ENCODE measurements around the gene S100P.

The S100P gene

DNA sequence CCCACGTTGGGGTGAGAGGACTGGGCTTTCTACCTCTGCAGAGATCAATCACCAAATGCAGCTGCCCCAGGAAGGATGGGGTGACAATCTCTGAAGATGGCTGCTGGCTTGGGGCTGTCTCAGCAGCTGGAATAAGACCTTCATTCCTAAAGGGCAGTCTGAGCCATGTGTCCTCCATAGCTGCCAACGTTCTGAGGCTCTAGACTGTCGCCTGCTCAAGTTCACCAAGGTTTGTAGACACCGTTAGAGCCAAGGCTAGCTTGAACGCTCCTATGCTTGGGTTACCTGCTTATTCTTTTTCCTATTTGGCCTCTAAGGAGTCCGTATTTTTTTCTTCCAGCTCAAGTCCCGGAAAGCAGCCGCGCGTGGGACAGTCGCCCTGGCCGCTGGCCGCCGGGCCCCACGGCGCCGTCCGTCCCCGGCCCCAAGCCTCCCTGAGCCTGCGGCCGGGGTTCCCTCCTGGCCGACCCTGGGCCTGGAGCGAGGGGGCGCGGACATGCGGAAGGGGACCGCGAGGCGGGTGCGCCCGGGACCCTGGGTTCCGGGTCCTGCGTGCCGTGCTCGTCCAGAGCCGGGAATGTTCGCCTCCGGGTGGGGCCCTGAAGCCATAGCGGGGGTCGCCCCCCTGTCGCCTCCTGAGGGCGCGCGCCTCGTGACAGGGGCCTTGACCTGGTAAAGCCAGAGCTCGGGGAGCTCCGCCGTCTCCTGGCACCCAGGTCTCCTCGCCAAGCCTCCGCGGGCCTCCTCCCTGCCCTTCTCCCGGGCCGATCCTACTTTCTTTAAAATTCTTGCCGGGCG lies 29.9 kb upstream of the S100P start:
- no peak overlapping the region for H3K27ac ChIP-seq (ENCODE audit: low read length)
- H2AFZ ChIP-seq (ENCODE audit: low read depth, low read length): no peak overlapping the region
- no peak overlapping the region for H3K4me3 ChIP-seq (ENCODE audit: low read depth in 1 of 2, low read length in 2 of 2)
- H3K27me3 ChIP-seq (ENCODE audit: insufficient read depth, low read length, poor library complexity): no peaks in the 10 kb centered on the region
- no peaks in the 10 kb centered on the region for H3K9me3 ChIP-seq (ENCODE audit: insufficient read depth, low read length, severe bottlenecking)
- H3K4me1 ChIP-seq (ENCODE audit: insufficient read depth, low read length): no peaks in the 10 kb centered on the region
- no peak overlapping the region for H3K4me2 ChIP-seq (ENCODE audit: insufficient read depth, low read length)
- TF ChIP-seq, protein P1, sequence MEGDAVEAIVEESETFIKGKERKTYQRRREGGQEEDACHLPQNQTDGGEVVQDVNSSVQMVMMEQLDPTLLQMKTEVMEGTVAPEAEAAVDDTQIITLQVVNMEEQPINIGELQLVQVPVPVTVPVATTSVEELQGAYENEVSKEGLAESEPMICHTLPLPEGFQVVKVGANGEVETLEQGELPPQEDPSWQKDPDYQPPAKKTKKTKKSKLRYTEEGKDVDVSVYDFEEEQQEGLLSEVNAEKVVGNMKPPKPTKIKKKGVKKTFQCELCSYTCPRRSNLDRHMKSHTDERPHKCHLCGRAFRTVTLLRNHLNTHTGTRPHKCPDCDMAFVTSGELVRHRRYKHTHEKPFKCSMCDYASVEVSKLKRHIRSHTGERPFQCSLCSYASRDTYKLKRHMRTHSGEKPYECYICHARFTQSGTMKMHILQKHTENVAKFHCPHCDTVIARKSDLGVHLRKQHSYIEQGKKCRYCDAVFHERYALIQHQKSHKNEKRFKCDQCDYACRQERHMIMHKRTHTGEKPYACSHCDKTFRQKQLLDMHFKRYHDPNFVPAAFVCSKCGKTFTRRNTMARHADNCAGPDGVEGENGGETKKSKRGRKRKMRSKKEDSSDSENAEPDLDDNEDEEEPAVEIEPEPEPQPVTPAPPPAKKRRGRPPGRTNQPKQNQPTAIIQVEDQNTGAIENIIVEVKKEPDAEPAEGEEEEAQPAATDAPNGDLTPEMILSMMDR (IDR thresholded peaks at IDR 0.05; ENCODE audit: borderline replicate concordance, extremely low read depth, low read length, poor library complexity, severe bottlenecking): no peak
- TF ChIP-seq EZH2 (IDR thresholded peaks at IDR 0.05; ENCODE audit: borderline replicate concordance, low read depth, low read length, severe bottlenecking): no peak
- H3K36me3 ChIP-seq (ENCODE audit: insufficient read depth, low read length): no peaks in the 10 kb centered on the region
- no peaks in the 10 kb centered on the region for H4K20me1 ChIP-seq (ENCODE audit: insufficient read depth, low read length)
- DNase-seq (no peak), ATAC-seq (ENCODE audit: insufficient read depth, low read depth) (no peak)
- no peak overlapping the region for H3K9ac ChIP-seq (ENCODE audit: low read depth, low read length)
- H3K79me2 ChIP-seq (ENCODE audit: insufficient read depth, low read length): no peaks in the 10 kb centered on the region

DNA sequence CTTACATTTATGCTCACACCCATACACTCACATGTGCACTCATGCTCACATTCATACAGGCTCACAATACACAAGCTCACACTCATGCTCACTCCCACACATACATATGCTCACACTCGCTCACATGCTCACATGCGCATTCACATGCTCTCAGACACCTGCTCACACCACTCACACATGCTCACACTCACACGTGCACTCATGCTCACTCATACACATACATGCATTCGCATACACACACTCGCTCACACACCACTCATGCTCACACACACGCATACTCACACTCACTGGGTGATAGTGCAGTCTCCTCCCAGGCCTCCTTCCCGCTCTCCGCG lies 28.4 kb upstream of the S100P start:
- no peak for DNase-seq
- no peaks in the 10 kb centered on the region for H4K20me1 ChIP-seq (ENCODE audit: insufficient read depth, low read length)
- H3K36me3 ChIP-seq (ENCODE audit: insufficient read depth, low read length): no peaks in the 10 kb centered on the region
- H3K4me2 ChIP-seq (ENCODE audit: insufficient read depth, low read length): no peak overlapping the region
- no peaks in the 10 kb centered on the region for H3K9me3 ChIP-seq (ENCODE audit: insufficient read depth, low read length, severe bottlenecking)
- no peak overlapping the region for H2AFZ ChIP-seq (ENCODE audit: low read depth, low read length)
- no peaks in the 10 kb centered on the region for H3K27me3 ChIP-seq (ENCODE audit: insufficient read depth, low read length, poor library complexity)
- H3K4me3 ChIP-seq (ENCODE audit: low read depth in 1 of 2, low read length in 2 of 2): no peak overlapping the region
- no peak overlapping the region for H3K9ac ChIP-seq (ENCODE audit: low read depth, low read length)
- no peaks in the 10 kb centered on the region for H3K4me1 ChIP-seq (ENCODE audit: insufficient read depth, low read length)
- no peak for TF ChIP-seq EZH2 (IDR thresholded peaks at IDR 0.05; ENCODE audit: borderline replicate concordance, low read depth, low read length, severe bottlenecking)
- TF ChIP-seq, protein P1 (IDR thresholded peaks at IDR 0.05; ENCODE audit: borderline replicate concordance, extremely low read depth, low read length, poor library complexity, severe bottlenecking): no peak
- no peak overlapping the region for H3K27ac ChIP-seq (ENCODE audit: low read length)
- H3K79me2 ChIP-seq (ENCODE audit: insufficient read depth, low read length): no peaks in the 10 kb centered on the region
- no peak for ATAC-seq (ENCODE audit: insufficient read depth, low read depth)

DNA sequence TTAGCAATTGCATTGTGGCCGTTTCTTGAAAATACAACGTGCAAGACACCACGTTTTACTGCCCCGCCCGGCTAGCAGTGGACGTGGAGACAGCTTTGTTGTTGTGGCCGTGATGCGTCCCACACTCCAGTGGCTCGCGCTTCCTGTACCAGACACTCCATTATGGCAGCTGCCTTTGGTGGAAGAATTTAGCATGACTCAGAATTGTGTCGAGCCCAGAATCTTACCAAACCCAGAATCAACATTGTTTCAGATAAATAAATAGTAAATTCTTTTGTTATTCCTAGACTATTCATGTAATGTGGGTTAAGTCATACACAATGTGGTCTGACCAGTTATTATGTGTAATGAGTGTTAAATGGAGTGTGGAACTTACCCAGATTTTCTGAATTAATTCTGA lies 25.3 kb upstream of the S100P start:
- Histone ChIP-seq H3K9me3 (ENCODE audit: insufficient read depth, low read length, severe bottlenecking) (no peaks in the 10 kb centered on the region), H3K9ac (ENCODE audit: low read depth, low read length) (no peak overlapping the region), H4K20me1 (ENCODE audit: insufficient read depth, low read length) (no peaks in the 10 kb centered on the region), H3K27me3 (ENCODE audit: insufficient read depth, low read length, poor library complexity) (no peaks in the 10 kb centered on the region), H3K36me3 (ENCODE audit: insufficient read depth, low read length) (no peaks in the 10 kb centered on the region), H3K27ac (ENCODE audit: low read length) (no peak overlapping the region), H3K79me2 (ENCODE audit: insufficient read depth, low read length) (no peaks in the 10 kb centered on the region), H3K4me2 (ENCODE audit: insufficient read depth, low read length) (no peak overlapping the region), H2AFZ (ENCODE audit: low read depth, low read length) (no peak overlapping the region), H3K4me3 (ENCODE audit: low read depth in 1 of 2, low read length in 2 of 2) (no peak overlapping the region), H3K4me1 (ENCODE audit: insufficient read depth, low read length) (peaks cover 8% of the 10 kb centered on the region; the same call in 1 of the 2 replicates)
- ATAC-seq (ENCODE audit: insufficient read depth, low read depth) (no peak), DNase-seq (no peak)
- no peak for TF ChIP-seq EZH2 (IDR thresholded peaks at IDR 0.05; ENCODE audit: borderline replicate concordance, low read depth, low read length, severe bottlenecking)
- TF ChIP-seq, protein P1 (IDR thresholded peaks at IDR 0.05; ENCODE audit: borderline replicate concordance, extremely low read depth, low read length, poor library complexity, severe bottlenecking): no peak

Data from DND-41 (cell line).